Cardiac muscle cell (in vitro differentiated cells and primary cell): ENCODE results near the gene FA2H. TPM values are rescaled to one million over a fixed set of nuclear protein-coding genes. Genes with fewer than 3 reads are reported as not detected.
"Not testable (repeated sequence)": the region's sequence is repeated elsewhere in the genome, so short reads cannot be mapped to it uniquely, and the experiment has no call there.

Experiments
- DNase-seq, 2 donors: peaks; one replicate each; pipeline versions ENCODE4 v3.0.0 to v3.0.0-alpha.2; 2010 to 2017; ENCODE audit warnings: low read depth in 1 of 2, low spot score in 1 of 2
- H3K27ac ChIP-seq: fragments of 200-600 bp; sonication (generic); 2 replicates; pipeline ENCODE4 v1.5.1; 2016
- H3K27me3 ChIP-seq: fragments of 200-600 bp; sonication (generic); 2 replicates; pipeline ENCODE4 v1.6.0; 2016; ENCODE audit warnings: control low read depth
- H3K36me3 ChIP-seq: fragments of 200-600 bp; sonication (generic); 2 replicates; pipeline ENCODE4 v1.5.1; 2016; ENCODE audit warnings: control low read depth
- H3K4me1 ChIP-seq: fragments of 200-600 bp; sonication (generic); 2 replicates; pipeline ENCODE4 v1.8.1; 2017; ENCODE audit warnings: low read depth, mild to moderate bottlenecking, mixed run types
- H3K4me3 ChIP-seq: fragments of 200-600 bp; sonication (generic); 2 replicates; pipeline ENCODE4 v1.5.1; 2016; ENCODE audit warnings: mild to moderate bottlenecking
- H3K9me3 ChIP-seq: fragments of 200-600 bp; sonication (generic); 2 replicates; pipeline ENCODE4 v1.5.1; 2017; ENCODE audit warnings: low read depth, mild to moderate bottlenecking, control low read depth
- CTCF ChIP-seq: IDR thresholded peaks from 2 replicates; pipeline ENCODE4 v1.5.1; 2012; ENCODE audit warnings: low read depth, mild to moderate bottlenecking, low read length
- polyA plus RNA-seq: library from polyadenylated mRNA; unstranded; fragments of >200 nt; fragmentation: Nextera tagmentation; extraction: Ambion mirVana; gene quantifications from 2 replicates; pipeline ENCODE4 v1.2.1, GENCODE V29; 2016
- total RNA-seq: library from RNA; depleted of rRNA; stranded (reverse); fragments of >200 nt; gene quantifications from 2 replicates; pipeline ENCODE4 v1.2.3, GENCODE V29; 2016

The FA2H gene
- total and polyA plus RNA-seq, 2 experiments from 2014 or later, result 0.15 to 0.82 TPM

GRCh38 chr16:74726716-74727115, 47.9 kb downstream of the FA2H start:
- no peaks in the 10 kb centered on the region for H3K36me3 ChIP-seq

GRCh38 chr16:74725651-74726455, 48.8 kb downstream of the FA2H start:
- Histone ChIP-seq H3K36me3 (no peaks in the 10 kb centered on the region), H3K9me3 (no peaks in the 10 kb centered on the region), H3K4me3 (no peak overlapping the region), H3K4me1 (no peaks in the 10 kb centered on the region), H3K27ac (no peak overlapping the region), H3K27me3 (no peaks in the 10 kb centered on the region)
- no peak for DNase-seq
- no peak for TF ChIP-seq CTCF

More at GRCh38 chr16:74726716-74727115, 47.9 kb downstream of the FA2H start:
- DNase-seq, result no peak
- no peak overlapping the region for H3K4me3 ChIP-seq
- no peaks in the 10 kb centered on the region for H3K4me1 ChIP-seq
- TF ChIP-seq CTCF, result peak; percentile 43
- H3K27me3 ChIP-seq, result no peaks in the 10 kb centered on the region
- H3K9me3 ChIP-seq, result no peaks in the 10 kb centered on the region
- H3K27ac ChIP-seq, result no peak overlapping the region

- Histone ChIP-seq H3K4me3 (no peak overlapping the region), H3K27me3 (no peaks in the 10 kb centered on the region), H3K9me3 (no peaks in the 10 kb centered on the region), H3K27ac (no peak overlapping the region), H3K36me3 (no peaks in the 10 kb centered on the region), H3K4me1 (no peaks in the 10 kb centered on the region)
- DNase-seq, result peak in 1 of 2 donors; percentile 42
- peak; percentile 10 for TF ChIP-seq CTCF
Observed at GRCh38 chr16:74724820-74725549, 49.6 kb downstream of the FA2H start.

- Histone ChIP-seq H3K27me3 (no peaks in the 10 kb centered on the region), H3K27ac (no peak overlapping the region), H3K4me3 (no peak overlapping the region), H3K4me1 (no peaks in the 10 kb centered on the region), H3K36me3 (no peaks in the 10 kb centered on the region), H3K9me3 (no peaks in the 10 kb centered on the region)
- TF ChIP-seq CTCF, result no peak
- DNase-seq, result no peak
Observed at GRCh38 chr16:74723256-74723655, 51.4 kb downstream of the FA2H start.

- H3K9me3 ChIP-seq, H3K36me3 ChIP-seq, H3K27me3 ChIP-seq, DNase-seq, H3K4me1 ChIP-seq, H3K27ac ChIP-seq, H3K4me3 ChIP-seq: not testable (repeated sequence)
Observed at GRCh38 chr16:74722156-74722555, 52.5 kb downstream of the FA2H start.

- no peak for DNase-seq
- no peak for TF ChIP-seq CTCF
- H3K9me3 ChIP-seq, result no peaks in the 10 kb centered on the region
Observed at GRCh38 chr16:74721716-74722115, 52.9 kb downstream of the FA2H start.

More at GRCh38 chr16:74721716-74722115, 52.9 kb downstream of the FA2H start:
- H3K27ac ChIP-seq, result no peak overlapping the region
- H3K36me3 ChIP-seq, result no peaks in the 10 kb centered on the region
- H3K4me1 ChIP-seq, result no peaks in the 10 kb centered on the region
- H3K27me3 ChIP-seq, result no peaks in the 10 kb centered on the region
- H3K4me3 ChIP-seq, result no peak overlapping the region
